ENCODE data around the gene TMEM242. TPM values are rescaled to one million over a fixed set of nuclear protein-coding genes. Genes with fewer than 3 reads are reported as not detected.

The TMEM242 gene
- total and polyA plus RNA-seq, 2 of the 13 experiments (the other 11 are each of a cell fraction or from before 2014, with no cell fraction given), result 5.6 to 11.1 TPM

DNA sequence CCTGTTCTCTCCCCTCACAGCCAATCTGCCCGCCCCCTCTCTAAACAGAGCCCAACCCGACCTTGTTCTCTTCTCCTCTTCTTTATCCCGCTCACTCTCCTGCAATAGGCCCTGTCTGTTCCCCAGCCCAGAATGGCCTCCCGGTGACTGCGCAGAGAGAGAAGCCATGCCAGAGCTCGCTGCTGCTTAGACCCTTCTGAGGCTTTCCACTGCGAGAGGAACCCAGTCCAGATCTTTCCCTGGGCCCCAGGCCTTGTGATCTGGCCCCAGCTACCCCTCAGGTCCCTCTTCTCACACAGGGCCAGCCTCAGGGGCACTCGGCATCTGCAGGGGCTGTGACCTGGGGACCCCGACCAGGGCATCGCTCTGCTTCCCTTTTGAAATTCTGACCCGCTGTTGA, 58.1 kb downstream of the TMEM242 start (continued):
- TF ChIP-seq KLF11 (CRISPR knock-in tag; IDR thresholded peaks at IDR 0.05), result no peak
- TF ChIP-seq HDAC6 (IDR thresholded peaks at IDR 0.05; ENCODE audit: low read depth, low read length), result no peak

DNA sequence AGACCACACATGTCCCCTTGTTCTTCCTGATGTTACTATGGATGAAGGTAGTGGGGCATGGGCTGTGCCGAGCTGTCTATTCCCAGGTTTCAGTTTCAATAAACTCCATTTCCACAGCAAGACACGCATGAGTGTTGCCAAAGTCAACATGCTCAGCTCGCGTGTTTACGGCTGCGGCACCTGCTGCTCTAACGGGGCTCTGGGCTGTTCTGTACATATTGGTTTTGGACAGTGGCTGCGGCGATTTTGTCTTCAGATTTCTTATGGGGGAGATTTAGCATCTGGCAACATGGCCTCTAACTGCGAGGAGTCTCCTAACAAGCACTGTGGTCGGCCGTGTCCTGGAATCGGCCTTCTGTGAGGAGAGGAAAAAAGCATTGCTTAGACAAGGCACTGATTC, 58.6 kb downstream of the TMEM242 start:
- H3K9me3 ChIP-seq (ENCODE audit: low read length), result no peaks in the 10 kb centered on the region

More for the DNA sequence above, 58.6 kb downstream of the TMEM242 start:
- peaks cover 10% of the 10 kb centered on the region for H3K4me1 ChIP-seq (ENCODE audit: insufficient read depth, low read length)
- no peak overlapping the region for H3K9ac ChIP-seq (ENCODE audit: insufficient read depth, low read depth, low read length)
- H3K4me2 ChIP-seq (ENCODE audit: low read depth, low read length), result peak overlapping the region; percentile 3; the same call in 1 of the 2 replicates
- H3K27ac ChIP-seq (ENCODE audit: extremely low read length, insufficient read depth, low read length), result no peak overlapping the region
- ATAC-seq (no peak), DNase-seq (ENCODE audit: low spot score) (no peak), FAIRE-seq (no peak)
- H3K4me3 ChIP-seq (replicated peaks in 1 of 3; ENCODE audit: insufficient read depth in 1 of 3, low read depth in 2 of 3, low read length in 3 of 3), result no peak overlapping the region
- peaks cover 8 to 53% of the 10 kb centered on the region in 2 experiments; a peak in 4 of 5 replicates for H3K27me3 ChIP-seq (ENCODE audit: control insufficient read depth in 1 of 2, insufficient read depth in 2 of 2, low read length in 2 of 2)
- no peak overlapping the region for H2AFZ ChIP-seq (ENCODE audit: low read length)
- WGBS (ENCODE audit: low lambda C conversion rate), result 50% methylated on average over 13 of the region's 13 CpGs
- TF ChIP-seq ZBTB21 (CRISPR knock-in tag; IDR thresholded peaks at IDR 0.05), result no peak
- no peak for TF ChIP-seq DNMT1 (CRISPR knock-in tag; IDR thresholded peaks at IDR 0.05)
- no peak for TF ChIP-seq GATA4 (IDR thresholded peaks at IDR 0.05; ENCODE audit: borderline replicate concordance, low read depth)
- TF ChIP-seq ZNF33B (CRISPR knock-in tag; IDR thresholded peaks at IDR 0.05), result no peak
- TF ChIP-seq GABPB1 (CRISPR knock-in tag; IDR thresholded peaks at IDR 0.05), result no peak
- TF ChIP-seq CREB1 (IDR thresholded peaks at IDR 0.05), result no peak
- no peak for TF ChIP-seq CREB1 (CRISPR knock-in tag; IDR thresholded peaks at IDR 0.05)
- TF ChIP-seq ZBTB10 (CRISPR knock-in tag; IDR thresholded peaks at IDR 0.05; ENCODE audit: borderline replicate concordance), result no peak
- TF ChIP-seq ZBTB49 (CRISPR knock-in tag; IDR thresholded peaks at IDR 0.05; ENCODE audit: borderline replicate concordance), result no peak
- TF ChIP-seq, protein P1, sequence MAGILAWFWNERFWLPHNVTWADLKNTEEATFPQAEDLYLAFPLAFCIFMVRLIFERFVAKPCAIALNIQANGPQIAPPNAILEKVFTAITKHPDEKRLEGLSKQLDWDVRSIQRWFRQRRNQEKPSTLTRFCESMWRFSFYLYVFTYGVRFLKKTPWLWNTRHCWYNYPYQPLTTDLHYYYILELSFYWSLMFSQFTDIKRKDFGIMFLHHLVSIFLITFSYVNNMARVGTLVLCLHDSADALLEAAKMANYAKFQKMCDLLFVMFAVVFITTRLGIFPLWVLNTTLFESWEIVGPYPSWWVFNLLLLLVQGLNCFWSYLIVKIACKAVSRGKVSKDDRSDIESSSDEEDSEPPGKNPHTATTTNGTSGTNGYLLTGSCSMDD (CRISPR knock-in tag; IDR thresholded peaks at IDR 0.05), result no peak
- TF ChIP-seq ZNF138 (CRISPR knock-in tag; IDR thresholded peaks at IDR 0.05; ENCODE audit: low read depth), result no peak
- TF ChIP-seq ZNF431 (CRISPR knock-in tag; IDR thresholded peaks at IDR 0.05; ENCODE audit: borderline replicate concordance, low read depth), result no peak
- no peak for TF ChIP-seq NFYB (CRISPR knock-in tag; IDR thresholded peaks at IDR 0.05)
- TF ChIP-seq ZNF672 (CRISPR knock-in tag; IDR thresholded peaks at IDR 0.05), result no peak
- TF ChIP-seq, protein P2, sequence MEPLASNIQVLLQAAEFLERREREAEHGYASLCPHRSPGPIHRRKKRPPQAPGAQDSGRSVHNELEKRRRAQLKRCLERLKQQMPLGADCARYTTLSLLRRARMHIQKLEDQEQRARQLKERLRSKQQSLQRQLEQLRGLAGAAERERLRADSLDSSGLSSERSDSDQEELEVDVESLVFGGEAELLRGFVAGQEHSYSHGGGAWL (CRISPR knock-in tag; IDR thresholded peaks at IDR 0.05), result no peak
- no peak for TF ChIP-seq HNRNPLL (IDR thresholded peaks at IDR 0.05; ENCODE audit: low read depth, low read length, poor library complexity, severe bottlenecking)
- TF ChIP-seq ZNF329 (CRISPR knock-in tag; IDR thresholded peaks at IDR 0.05; ENCODE audit: low read depth), result no peak
- no peaks in the 10 kb centered on the region for H3K36me3 ChIP-seq (replicated peaks in 1 of 2; ENCODE audit: control insufficient read depth in 1 of 2, insufficient read depth in 2 of 2, low read length in 2 of 2)
- H3K79me2 ChIP-seq (ENCODE audit: insufficient read depth, low read length), result no peaks in the 10 kb centered on the region
- POLR2A ChIA-PET, result no interaction called here
- intact Hi-C loops (cut with micrococcal nuclease; ENCODE audit: unreplicated experiment), result no loop called here
- no TSS peak for BruUV-seq (replicated peaks)
- in situ Hi-C loops (cut with HindIII; ENCODE audit: extremely low pct_ligation_motif_present, low pct_unique_long_range_greater_than_20kb), result no loop called here
- CTCF ChIA-PET (ENCODE audit: low intra/inter-chr PET ratio, low total read pairs), result no interaction called here
- H4K20me1 ChIP-seq (ENCODE audit: insufficient read depth, low read length), result no peaks in the 10 kb centered on the region
